NCI-H460 (cell line): ENCODE results near the gene CHCHD1. TPM values are rescaled to one million over a fixed set of nuclear protein-coding genes. Genes with fewer than 3 reads are reported as not detected.
"Not testable (repeated sequence)": the region's sequence is repeated elsewhere in the genome, so short reads cannot be mapped to it uniquely, and the experiment has no call there.

Source experiments
- DNase-seq: peaks from one replicate; pipeline ENCODE4 v3.0.0-alpha.2; 2016; ENCODE audit warnings: low read depth; ENCODE audit errors: extremely low read depth
- total RNA-seq: library from RNA; depleted of rRNA; stranded (reverse); fragments of >200 nt; shearing (Covaris generic); gene quantifications from 2 replicates; pipeline ENCODE4 v1.2.3, GENCODE V29; 2014

Gene CHCHD1
- total RNA-seq, 1 experiment from 2014 or later, result 60.7 TPM

DNA sequence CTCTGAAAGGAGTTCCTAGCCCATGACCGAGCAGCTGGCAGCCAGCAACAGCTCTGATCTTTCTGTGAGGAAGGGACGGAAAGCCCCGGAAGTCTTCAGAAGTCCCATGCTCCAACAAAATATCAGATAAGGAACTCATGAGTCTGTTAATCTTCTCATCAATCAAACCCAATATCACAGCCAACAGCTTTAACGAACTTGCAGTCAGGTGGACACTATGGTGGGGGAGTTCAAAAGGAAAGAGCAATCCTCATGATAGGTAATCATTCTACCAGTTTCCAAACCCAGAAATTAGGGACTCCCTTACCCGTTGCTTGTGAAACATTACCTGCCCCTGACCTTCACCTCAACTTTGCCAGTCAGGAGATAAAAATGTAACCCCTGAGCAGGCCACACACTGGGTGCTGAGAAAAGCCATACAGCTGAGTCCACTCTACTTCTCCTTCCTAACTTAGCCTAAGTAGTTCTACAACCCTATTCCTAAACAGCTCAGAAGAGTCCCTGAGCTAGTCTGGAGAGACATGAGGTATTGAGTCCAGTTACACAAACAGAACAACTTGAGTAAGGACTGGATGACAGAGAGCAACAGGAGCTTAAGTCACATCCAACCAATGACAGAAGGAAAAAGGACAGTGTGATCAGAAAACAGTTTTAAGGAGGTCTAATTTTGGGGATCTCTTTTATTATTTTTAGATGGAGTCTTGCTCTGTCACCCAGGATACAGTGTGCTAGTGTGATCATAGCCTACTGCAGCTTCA, 27.4 kb downstream of the CHCHD1 start:
- no peak for DNase-seq

DNA sequence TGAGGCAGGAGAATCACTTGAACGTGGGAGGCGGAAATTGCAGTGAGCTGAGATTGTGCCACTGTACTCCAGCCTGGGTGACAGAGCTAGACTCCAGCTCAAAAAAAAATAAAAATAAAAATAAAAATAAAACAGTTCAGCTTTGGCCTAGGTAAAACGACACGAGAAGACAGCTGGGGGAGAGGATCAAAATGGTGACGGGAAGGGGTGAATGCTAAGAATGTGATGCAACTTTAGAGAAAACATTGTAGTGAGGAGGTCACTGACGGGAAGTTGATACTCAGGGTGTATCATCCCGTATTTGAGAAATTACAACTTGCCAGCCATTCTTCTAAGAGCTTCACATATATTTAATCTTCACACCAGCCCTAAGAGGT, 28.5 kb downstream of the CHCHD1 start:
- DNase-seq, result no peak

- DNase-seq, result no peak
Observed at GRCh38 chr10:73810735-73811465, 29.1 kb downstream of the CHCHD1 start.

GRCh38 chr10:73812657-73813056, 30.8 kb downstream of the CHCHD1 start:
- DNase-seq, result no peak

DNA sequence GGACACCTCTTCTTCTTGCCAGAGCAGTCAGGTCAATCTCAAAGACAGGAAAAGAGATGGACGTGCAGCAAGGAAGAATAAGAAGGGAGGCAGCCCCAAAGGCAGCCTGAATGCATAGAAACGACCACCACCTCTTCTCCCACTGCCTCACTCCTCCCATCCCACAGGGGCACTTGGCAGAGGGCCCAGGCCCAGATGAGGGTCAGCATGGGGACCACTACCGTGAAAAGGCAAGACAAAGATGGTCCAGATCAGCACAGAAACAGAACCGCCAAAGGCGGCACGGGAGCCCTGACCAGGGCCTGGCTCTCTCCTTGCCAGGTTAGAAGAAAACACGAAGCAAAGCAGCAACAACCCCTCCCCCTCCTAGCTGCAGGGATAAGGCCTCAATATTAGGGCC, 31.5 kb downstream of the CHCHD1 start:
- DNase-seq, result no peak

- no peak for DNase-seq
Observed at GRCh38 chr10:73814276-73814895, 32.5 kb downstream of the CHCHD1 start.

GRCh38 chr10:73814896-73815718, 33.3 kb downstream of the CHCHD1 start:
- no peak for DNase-seq

DNA sequence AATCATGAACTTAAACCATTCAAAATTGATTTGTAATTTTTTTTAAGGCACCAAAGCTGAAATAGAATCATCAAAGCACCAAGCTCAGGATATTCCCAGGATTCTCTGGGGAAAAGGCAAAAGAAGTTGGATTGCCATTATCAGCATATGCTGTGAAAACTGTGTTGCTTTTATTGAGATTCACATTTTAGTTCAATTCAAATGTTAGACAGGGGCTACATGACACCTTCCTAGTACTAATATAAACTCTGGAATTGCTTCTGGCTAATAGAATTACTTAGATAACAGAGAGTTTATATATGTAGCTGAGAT, 33.8 kb downstream of the CHCHD1 start:
- DNase-seq, result no peak

- DNase-seq, result no peak
Observed at GRCh38 chr10:73816917-73817729, 35.3 kb downstream of the CHCHD1 start.

GRCh38 chr10:73817826-73818225, 36.0 kb downstream of the CHCHD1 start:
- no peak for DNase-seq

DNA sequence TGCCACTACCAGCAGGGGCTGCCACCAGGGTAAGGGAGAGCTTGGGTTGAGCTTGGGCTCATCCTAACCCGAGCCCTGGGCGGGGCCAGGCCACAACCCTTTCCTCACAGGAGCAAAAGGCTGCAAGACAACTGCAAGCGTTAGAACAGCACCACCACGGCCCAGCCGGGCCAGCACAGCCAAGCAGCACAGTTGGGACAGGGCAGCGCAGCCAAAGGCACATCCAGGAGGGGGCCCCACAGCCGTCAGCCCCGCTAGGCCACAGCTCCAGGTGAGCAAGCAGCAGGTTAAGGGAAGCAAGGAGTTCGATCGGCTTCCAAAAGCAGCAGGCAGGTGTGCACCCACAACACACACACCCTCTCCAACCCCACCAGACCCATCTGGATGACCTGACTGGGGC, 36.6 kb downstream of the CHCHD1 start:
- no peak for DNase-seq

DNA sequence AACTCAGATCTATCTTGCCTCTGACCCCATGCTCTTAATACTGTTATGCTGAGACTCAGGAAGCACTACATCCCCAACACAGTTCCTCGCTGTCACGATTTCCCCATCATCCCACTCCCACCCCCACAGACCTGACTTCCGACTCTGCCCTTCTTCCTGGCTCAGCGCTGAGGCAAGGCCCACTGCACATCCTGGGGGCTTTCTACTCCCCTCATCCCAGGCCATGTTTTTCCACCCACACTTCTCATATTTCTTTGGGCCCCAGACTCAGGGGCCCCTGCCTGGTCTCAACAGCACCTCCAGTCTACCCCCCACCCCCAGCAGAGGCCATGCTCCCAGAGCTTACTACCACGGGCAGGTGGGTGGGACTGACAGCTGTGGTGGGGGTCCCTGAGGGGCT, 37.2 kb downstream of the CHCHD1 start:
- DNase-seq, result no peak

- no peak for DNase-seq
Observed at GRCh38 chr10:73819513-73820093, 37.8 kb downstream of the CHCHD1 start.

DNA sequence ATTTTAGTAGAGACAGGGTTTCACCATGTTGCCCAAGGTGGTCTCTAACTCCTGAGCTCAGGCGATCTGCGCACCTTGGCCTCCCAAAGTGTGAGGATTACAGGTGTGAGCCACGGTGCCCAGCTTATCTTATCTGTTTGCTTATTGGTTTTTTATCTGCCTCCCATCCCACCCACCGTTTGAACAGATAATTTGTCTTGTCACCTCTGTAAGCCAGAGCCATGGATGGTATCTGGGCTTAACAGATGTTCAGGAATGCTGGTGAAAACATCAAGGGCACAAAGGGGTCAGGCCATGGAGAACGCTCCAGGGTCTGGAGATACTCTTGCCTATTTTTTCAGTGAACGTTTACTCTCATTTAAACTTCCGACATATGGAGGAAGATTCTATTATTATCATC, 41.5 kb downstream of the CHCHD1 start:
- DNase-seq, result no peak

DNA sequence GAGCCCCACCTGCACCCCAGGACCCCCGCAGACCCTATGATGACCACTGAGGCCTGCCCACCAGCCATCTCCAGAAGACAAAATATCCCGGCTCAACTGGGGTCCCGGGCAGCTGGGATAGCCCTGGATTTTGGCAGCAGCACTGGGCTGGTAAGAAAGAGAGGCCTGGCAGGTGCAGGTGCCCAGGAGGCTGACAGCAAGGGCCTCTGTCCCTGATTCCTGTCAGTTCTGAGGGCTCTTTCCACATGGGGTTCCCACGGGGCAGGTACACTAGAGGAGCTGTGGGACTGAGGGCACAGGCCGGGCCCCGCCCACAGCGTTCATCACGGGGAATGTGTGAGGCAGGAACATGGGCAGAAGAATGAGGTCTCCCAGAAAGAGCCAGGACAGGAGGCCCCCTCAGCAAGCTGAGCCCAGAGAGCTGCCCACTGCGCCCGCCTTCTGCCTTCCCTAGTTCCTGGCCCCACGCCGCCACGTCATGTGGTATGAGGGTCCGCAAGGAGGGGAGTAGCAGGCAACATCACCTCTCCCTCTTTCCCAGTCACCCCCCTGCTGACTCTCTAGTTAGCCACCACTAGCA, 42.4 kb downstream of the CHCHD1 start:
- no peak for DNase-seq

- DNase-seq, result no peak
Observed at GRCh38 chr10:73827346-73828089, 45.7 kb downstream of the CHCHD1 start.

GRCh38 chr10:73828161-73828560, 46.3 kb downstream of the CHCHD1 start:
- no peak for DNase-seq

GRCh38 chr10:73829090-73829489, 47.2 kb downstream of the CHCHD1 start:
- DNase-seq, result not testable (repeated sequence)
